Measurements from ENCODE around the gene CTR9.

- no peak for TF ChIP-seq RXRA (IDR thresholded peaks at IDR 0.05; ENCODE audit: insufficient read depth, low read depth, low read length)
- TF ChIP-seq CTCF (IDR thresholded peaks at IDR 0.05; ENCODE audit: control extremely low read depth in 1 of 3, insufficient read depth in 1 of 3, low read depth in 1 of 3, low read length in 3 of 3): peak in 1 of 3 experiments; percentile 9; a peak in 1 of 4 replicates
- TF ChIP-seq KDM4A (IDR thresholded peaks at IDR 0.05; ENCODE audit: low read depth, low read length, severe bottlenecking): peak; percentile 83
- no peak for TF ChIP-seq GTF2F1 (IDR thresholded peaks at IDR 0.05; ENCODE audit: borderline replicate concordance, low read depth, low read length)
- no peak for TF ChIP-seq EZH2 (IDR thresholded peaks at IDR 0.05; ENCODE audit: low read depth, low read length, severe bottlenecking)
- no peak for TF ChIP-seq ZNF274 (IDR thresholded peaks at IDR 0.05; ENCODE audit: borderline replicate concordance, extremely low read depth, low read length)
- TF ChIP-seq RAD21 (IDR thresholded peaks at IDR 0.05 in 1 of 2, conservative IDR thresholded peaks at IDR 0.05 in 1 of 2; ENCODE audit: low read depth in 2 of 2, low read length in 2 of 2): peak in 1 of 2 experiments; percentile 18; a peak in 1 of 4 replicates
- TF ChIP-seq MAFK (IDR thresholded peaks at IDR 0.05; ENCODE audit: low read depth, low read length): no peak
- TF ChIP-seq POLR2A (IDR thresholded peaks at IDR 0.05; ENCODE audit: control extremely low read depth in 1 of 2, low read depth in 2 of 2, low read length in 2 of 2): peak; percentile 32 to 94
- peak; percentile 48 for TF ChIP-seq CREB1 (IDR thresholded peaks at IDR 0.05)
- TF ChIP-seq TBP (IDR thresholded peaks at IDR 0.05; ENCODE audit: low read depth, low read length): peak; percentile 78
- TF ChIP-seq YY1 (IDR thresholded peaks at IDR 0.05; ENCODE audit: low read depth, low read length): no peak
Measured at GRCh38 chr11:10750838-10751580, at the start of gene CTR9.

Measured in H1 (cell line).